WTC11 (cell line): Measurements from ENCODE around the gene DNM3. TPM values are rescaled to one million over a fixed set of nuclear protein-coding genes. Genes with fewer than 3 reads are reported as not detected.

Experiments used
- ATAC-seq: fragments of 200-7000 bp; cut with Tn5 transposase; 2 replicates; pipeline ENCODE4 v1.10.0; 2021; ENCODE audit warnings: mild to moderate bottlenecking, moderate library complexity
- CTCF ChIA-PET: fragments of 300-600 bp; sonication (Branson Sonifier 250); formaldehyde crosslinking; loops from one replicate; lab custom pipeline; 2021; ENCODE audit warnings: antibody characterized with exemption; lab: Charles Lee
- POLR2A ChIA-PET: fragments of 350-600 bp; sonication (Branson Sonifier 250); formaldehyde crosslinking; loops from one replicate; lab custom pipeline; 2021; ENCODE audit warnings: antibody characterized with exemption; lab: Charles Lee
- DNase-seq: peaks from one replicate; pipeline ENCODE4 v3.0.0; 2021; ENCODE audit warnings: low spot score
- H3K27ac Mint-ChIP-seq: 2 replicates; pipeline ENCODE4 v1.8.0; 2021; ENCODE audit warnings: mixed read lengths
- H3K27me3 Mint-ChIP-seq: 2 replicates; pipeline ENCODE4 v1.8.0; 2021; ENCODE audit warnings: low read depth, mild to moderate bottlenecking, moderate library complexity, mixed read lengths
- H3K36me3 Mint-ChIP-seq: 2 replicates; pipeline ENCODE4 v1.8.0; 2021; ENCODE audit warnings: mixed read lengths
- H3K4me1 Mint-ChIP-seq: 2 replicates; pipeline ENCODE4 v1.8.0; 2022; ENCODE audit warnings: mixed read lengths
- H3K4me3 Mint-ChIP-seq: 2 replicates; pipeline ENCODE4 v1.8.0; 2021; ENCODE audit warnings: mild to moderate bottlenecking, moderate library complexity, mixed read lengths
- H3K9me3 Mint-ChIP-seq: 2 replicates; pipeline ENCODE4 v1.8.0; 2021; ENCODE audit warnings: mixed read lengths
- ELF4 ChIP-seq: sonication (generic); formaldehyde crosslinking; IDR thresholded peaks from 2 replicates; pipeline ENCODE4 v1.8.1; 2022; ENCODE audit warnings: low read depth, mild to moderate bottlenecking, moderate library complexity, missing genetic modification reagents
- FOXJ3 ChIP-seq: sonication (generic); formaldehyde crosslinking; IDR thresholded peaks from 2 replicates; pipeline ENCODE4 v1.9.0; 2021; ENCODE audit warnings: missing genetic modification reagents, mild to moderate bottlenecking, borderline replicate concordance
- GTF2I ChIP-seq: fragments of 250-450 bp; sonication (Bioruptor Pico); conservative IDR thresholded peaks from 2 replicates; pipeline ENCODE4 v1.4.0; 2021; ENCODE audit warnings: mild to moderate bottlenecking
- HMGA2 ChIP-seq: fragments of 250-450 bp; sonication (Bioruptor Pico); IDR thresholded peaks from 2 replicates; pipeline ENCODE4 v1.4.0; 2021; ENCODE audit warnings: mild to moderate bottlenecking, moderate library complexity
- IRF2 ChIP-seq: sonication (generic); formaldehyde crosslinking; IDR thresholded peaks from 2 replicates; pipeline ENCODE4 v1.8.0; 2022; ENCODE audit warnings: low read depth, missing genetic modification reagents, borderline replicate concordance
- MXD4 ChIP-seq: fragments of 250-450 bp; sonication (Bioruptor Pico); IDR thresholded peaks from 2 replicates; pipeline ENCODE4 v1.8.0; 2021; ENCODE audit warnings: mild to moderate bottlenecking, moderate library complexity, borderline replicate concordance
- NR1H2 ChIP-seq: sonication (generic); formaldehyde crosslinking; IDR thresholded peaks from 2 replicates; pipeline ENCODE4 v1.9.0; 2021; ENCODE audit warnings: mild to moderate bottlenecking, moderate library complexity, missing genetic modification reagents
- OVOL2 ChIP-seq: fragments of 250-450 bp; sonication (Bioruptor Pico); IDR thresholded peaks from 2 replicates; pipeline ENCODE4 v1.9.0; 2021; ENCODE audit warnings: mild to moderate bottlenecking, borderline replicate concordance
- RELA ChIP-seq: sonication (generic); formaldehyde crosslinking; IDR thresholded peaks from 2 replicates; pipeline ENCODE4 v1.8.1; 2022; ENCODE audit warnings: missing genetic modification reagents, mild to moderate bottlenecking, borderline replicate concordance
- SMAD4 ChIP-seq: sonication (generic); formaldehyde crosslinking; IDR thresholded peaks from 2 replicates; pipeline ENCODE4 v1.8.0; 2022; ENCODE audit warnings: mild to moderate bottlenecking, missing genetic modification reagents
- TCF7 ChIP-seq: sonication (generic); formaldehyde crosslinking; IDR thresholded peaks from 2 replicates; pipeline ENCODE4 v1.8.0; 2022; ENCODE audit warnings: mild to moderate bottlenecking, low read depth, missing genetic modification reagents, moderate library complexity
- ZNF263 ChIP-seq: sonication (generic); formaldehyde crosslinking; IDR thresholded peaks from 2 replicates; pipeline ENCODE4 v1.8.1; 2022; ENCODE audit warnings: low read depth, mild to moderate bottlenecking, moderate library complexity, missing genetic modification reagents
- total RNA-seq: library from RNA; stranded (reverse); gene quantifications from 3 replicates; pipeline ENCODE4 v1.2.3, GENCODE V29; 2021
- TF ChIP-seq, protein P1 (sequence below): sonication (generic); formaldehyde crosslinking; IDR thresholded peaks from 2 replicates; pipeline ENCODE4 v1.8.1; 2023; ENCODE audit warnings: mild to moderate bottlenecking, missing genetic modification reagents
- TF ChIP-seq, protein P2 (sequence below): sonication (generic); formaldehyde crosslinking; IDR thresholded peaks from 2 replicates; pipeline ENCODE4 v1.8.1; 2023; ENCODE audit warnings: mild to moderate bottlenecking, missing genetic modification reagents
- TF ChIP-seq, protein P3 (sequence below): sonication (generic); formaldehyde crosslinking; IDR thresholded peaks from 2 replicates; pipeline ENCODE4 v1.8.1; 2022; ENCODE audit warnings: mild to moderate bottlenecking, missing genetic modification reagents, moderate library complexity, borderline replicate concordance
- TF ChIP-seq, protein P4 (sequence below): sonication (generic); formaldehyde crosslinking; IDR thresholded peaks from 2 replicates; pipeline ENCODE4 v1.8.0; 2023; ENCODE audit warnings: missing genetic modification reagents
- TF ChIP-seq, protein P5 (sequence below): sonication (generic); formaldehyde crosslinking; IDR thresholded peaks from 2 replicates; pipeline ENCODE4 v1.8.1; 2022; ENCODE audit warnings: low read depth, missing genetic modification reagents, borderline replicate concordance
- TF ChIP-seq, protein P6 (sequence below): sonication (generic); formaldehyde crosslinking; IDR thresholded peaks from 2 replicates; pipeline ENCODE4 v1.8.1; 2023; ENCODE audit warnings: mild to moderate bottlenecking, missing genetic modification reagents, moderate library complexity
- TF ChIP-seq, protein P7 (sequence below): sonication (generic); formaldehyde crosslinking; IDR thresholded peaks from 2 replicates; pipeline ENCODE4 v1.8.1; 2023; ENCODE audit warnings: mild to moderate bottlenecking, moderate library complexity, missing genetic modification reagents
- TF ChIP-seq, protein P8 (sequence below): fragments of 250-450 bp; sonication (Bioruptor Pico); conservative IDR thresholded peaks from 2 replicates; pipeline ENCODE4 v1.9.0; 2021; ENCODE audit warnings: mild to moderate bottlenecking

Gene DNM3
- total RNA-seq, 1 experiment from 2014 or later: 1.9 TPM

DNA sequence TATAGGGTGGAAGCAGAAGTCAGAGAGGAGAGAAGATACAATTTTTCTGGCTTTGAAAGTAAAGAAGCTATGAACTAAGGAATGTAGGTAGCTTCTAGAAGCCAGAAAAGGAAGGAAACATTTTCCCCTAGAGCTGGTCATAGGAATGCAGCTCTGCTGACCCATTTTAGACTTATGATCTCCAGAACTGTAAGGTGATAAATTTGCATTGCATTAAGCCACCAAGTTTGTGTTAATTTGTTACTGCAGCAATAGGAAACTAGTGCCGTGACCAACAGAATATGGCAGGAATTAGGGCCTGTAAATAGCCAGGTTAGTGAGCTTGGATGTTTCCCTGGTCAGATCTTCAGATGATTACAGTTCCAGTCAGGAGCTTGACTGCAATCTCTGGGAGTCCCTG is 334.9 kb downstream of the DNM3 start (continued):
- TF ChIP-seq, protein P1, sequence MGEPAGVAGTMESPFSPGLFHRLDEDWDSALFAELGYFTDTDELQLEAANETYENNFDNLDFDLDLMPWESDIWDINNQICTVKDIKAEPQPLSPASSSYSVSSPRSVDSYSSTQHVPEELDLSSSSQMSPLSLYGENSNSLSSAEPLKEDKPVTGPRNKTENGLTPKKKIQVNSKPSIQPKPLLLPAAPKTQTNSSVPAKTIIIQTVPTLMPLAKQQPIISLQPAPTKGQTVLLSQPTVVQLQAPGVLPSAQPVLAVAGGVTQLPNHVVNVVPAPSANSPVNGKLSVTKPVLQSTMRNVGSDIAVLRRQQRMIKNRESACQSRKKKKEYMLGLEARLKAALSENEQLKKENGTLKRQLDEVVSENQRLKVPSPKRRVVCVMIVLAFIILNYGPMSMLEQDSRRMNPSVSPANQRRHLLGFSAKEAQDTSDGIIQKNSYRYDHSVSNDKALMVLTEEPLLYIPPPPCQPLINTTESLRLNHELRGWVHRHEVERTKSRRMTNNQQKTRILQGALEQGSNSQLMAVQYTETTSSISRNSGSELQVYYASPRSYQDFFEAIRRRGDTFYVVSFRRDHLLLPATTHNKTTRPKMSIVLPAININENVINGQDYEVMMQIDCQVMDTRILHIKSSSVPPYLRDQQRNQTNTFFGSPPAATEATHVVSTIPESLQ (CRISPR knock-in tag): no peak
- TF ChIP-seq HMGA2 (CRISPR knock-in tag): no peak
- TF ChIP-seq, protein P2, sequence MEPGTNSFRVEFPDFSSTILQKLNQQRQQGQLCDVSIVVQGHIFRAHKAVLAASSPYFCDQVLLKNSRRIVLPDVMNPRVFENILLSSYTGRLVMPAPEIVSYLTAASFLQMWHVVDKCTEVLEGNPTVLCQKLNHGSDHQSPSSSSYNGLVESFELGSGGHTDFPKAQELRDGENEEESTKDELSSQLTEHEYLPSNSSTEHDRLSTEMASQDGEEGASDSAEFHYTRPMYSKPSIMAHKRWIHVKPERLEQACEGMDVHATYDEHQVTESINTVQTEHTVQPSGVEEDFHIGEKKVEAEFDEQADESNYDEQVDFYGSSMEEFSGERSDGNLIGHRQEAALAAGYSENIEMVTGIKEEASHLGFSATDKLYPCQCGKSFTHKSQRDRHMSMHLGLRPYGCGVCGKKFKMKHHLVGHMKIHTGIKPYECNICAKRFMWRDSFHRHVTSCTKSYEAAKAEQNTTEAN (CRISPR knock-in tag): no peak

DNA sequence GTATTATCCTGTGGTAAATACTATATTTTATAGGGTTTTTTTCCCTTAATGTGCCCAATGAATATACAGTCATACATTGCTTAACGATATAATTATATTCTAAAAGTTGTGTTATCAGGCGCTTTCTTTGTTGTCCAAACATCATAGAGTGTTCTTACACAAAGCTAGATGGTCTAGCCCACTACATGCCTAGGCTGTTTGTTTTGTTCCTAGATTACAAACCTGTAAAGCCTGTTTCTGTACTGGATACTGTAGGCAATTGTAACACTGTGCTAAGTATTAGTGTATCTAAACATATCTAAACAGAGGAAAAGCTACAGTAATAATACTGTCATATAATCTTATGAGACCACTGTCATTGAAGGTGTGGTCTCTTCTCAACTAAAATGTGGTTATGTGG is 336.6 kb downstream of the DNM3 start:
- TF ChIP-seq ELF4 (CRISPR knock-in tag): no peak
- TF ChIP-seq NR1H2 (CRISPR knock-in tag): no peak
- TF ChIP-seq, protein P3, sequence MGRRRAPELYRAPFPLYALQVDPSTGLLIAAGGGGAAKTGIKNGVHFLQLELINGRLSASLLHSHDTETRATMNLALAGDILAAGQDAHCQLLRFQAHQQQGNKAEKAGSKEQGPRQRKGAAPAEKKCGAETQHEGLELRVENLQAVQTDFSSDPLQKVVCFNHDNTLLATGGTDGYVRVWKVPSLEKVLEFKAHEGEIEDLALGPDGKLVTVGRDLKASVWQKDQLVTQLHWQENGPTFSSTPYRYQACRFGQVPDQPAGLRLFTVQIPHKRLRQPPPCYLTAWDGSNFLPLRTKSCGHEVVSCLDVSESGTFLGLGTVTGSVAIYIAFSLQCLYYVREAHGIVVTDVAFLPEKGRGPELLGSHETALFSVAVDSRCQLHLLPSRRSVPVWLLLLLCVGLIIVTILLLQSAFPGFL (CRISPR knock-in tag): no peak
- TF ChIP-seq FOXJ3 (CRISPR knock-in tag): no peak
- no peak for TF ChIP-seq TCF7 (CRISPR knock-in tag)
- TF ChIP-seq SMAD4 (CRISPR knock-in tag): no peak
- TF ChIP-seq GTF2I (CRISPR knock-in tag): no peak
- no peak for TF ChIP-seq ZNF263 (CRISPR knock-in tag)
- TF ChIP-seq, protein P4, sequence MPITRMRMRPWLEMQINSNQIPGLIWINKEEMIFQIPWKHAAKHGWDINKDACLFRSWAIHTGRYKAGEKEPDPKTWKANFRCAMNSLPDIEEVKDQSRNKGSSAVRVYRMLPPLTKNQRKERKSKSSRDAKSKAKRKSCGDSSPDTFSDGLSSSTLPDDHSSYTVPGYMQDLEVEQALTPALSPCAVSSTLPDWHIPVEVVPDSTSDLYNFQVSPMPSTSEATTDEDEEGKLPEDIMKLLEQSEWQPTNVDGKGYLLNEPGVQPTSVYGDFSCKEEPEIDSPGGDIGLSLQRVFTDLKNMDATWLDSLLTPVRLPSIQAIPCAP (CRISPR knock-in tag): no peak
- TF ChIP-seq, protein P5, sequence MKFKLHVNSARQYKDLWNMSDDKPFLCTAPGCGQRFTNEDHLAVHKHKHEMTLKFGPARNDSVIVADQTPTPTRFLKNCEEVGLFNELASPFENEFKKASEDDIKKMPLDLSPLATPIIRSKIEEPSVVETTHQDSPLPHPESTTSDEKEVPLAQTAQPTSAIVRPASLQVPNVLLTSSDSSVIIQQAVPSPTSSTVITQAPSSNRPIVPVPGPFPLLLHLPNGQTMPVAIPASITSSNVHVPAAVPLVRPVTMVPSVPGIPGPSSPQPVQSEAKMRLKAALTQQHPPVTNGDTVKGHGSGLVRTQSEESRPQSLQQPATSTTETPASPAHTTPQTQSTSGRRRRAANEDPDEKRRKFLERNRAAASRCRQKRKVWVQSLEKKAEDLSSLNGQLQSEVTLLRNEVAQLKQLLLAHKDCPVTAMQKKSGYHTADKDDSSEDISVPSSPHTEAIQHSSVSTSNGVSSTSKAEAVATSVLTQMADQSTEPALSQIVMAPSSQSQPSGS (CRISPR knock-in tag): no peak
- TF ChIP-seq IRF2: no peak
- TF ChIP-seq, protein P6, sequence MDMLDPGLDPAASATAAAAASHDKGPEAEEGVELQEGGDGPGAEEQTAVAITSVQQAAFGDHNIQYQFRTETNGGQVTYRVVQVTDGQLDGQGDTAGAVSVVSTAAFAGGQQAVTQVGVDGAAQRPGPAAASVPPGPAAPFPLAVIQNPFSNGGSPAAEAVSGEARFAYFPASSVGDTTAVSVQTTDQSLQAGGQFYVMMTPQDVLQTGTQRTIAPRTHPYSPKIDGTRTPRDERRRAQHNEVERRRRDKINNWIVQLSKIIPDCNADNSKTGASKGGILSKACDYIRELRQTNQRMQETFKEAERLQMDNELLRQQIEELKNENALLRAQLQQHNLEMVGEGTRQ (CRISPR knock-in tag): no peak
- DNase-seq (no peak), ATAC-seq (no peak)
- H3K27me3 Mint-ChIP-seq: no peaks in the 10 kb centered on the region; the same call in 1 of the 2 replicates
- H3K27ac Mint-ChIP-seq: no peak overlapping the region
- H3K4me1 Mint-ChIP-seq: peaks cover 20% of the 10 kb centered on the region
- H3K4me3 Mint-ChIP-seq: no peak overlapping the region
- no peaks in the 10 kb centered on the region for H3K9me3 Mint-ChIP-seq
- CTCF ChIA-PET: no interaction called here
- POLR2A ChIA-PET: no interaction called here
- no peaks in the 10 kb centered on the region for H3K36me3 Mint-ChIP-seq

DNA sequence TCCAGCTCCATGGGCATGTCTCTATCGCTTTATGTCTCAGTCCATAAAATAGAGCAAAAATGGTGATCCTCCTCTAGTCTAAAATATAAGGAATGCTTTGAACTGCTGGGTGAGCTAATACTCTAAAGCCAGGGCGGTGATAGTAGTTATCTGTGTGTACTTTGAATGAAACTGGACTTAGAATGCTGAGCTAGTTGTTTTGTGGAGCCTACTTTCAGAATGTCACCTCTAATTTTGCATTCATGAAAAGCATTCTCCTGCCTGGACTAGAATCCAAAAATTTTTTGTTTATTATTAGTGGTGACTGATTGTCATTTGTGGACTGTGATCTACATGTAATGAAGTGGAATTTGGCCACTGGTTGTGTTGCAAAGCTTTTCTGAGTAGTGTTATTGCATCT is 337.6 kb downstream of the DNM3 start:
- DNase-seq (no peak), ATAC-seq (no peak)
- no peak overlapping the region for H3K4me3 Mint-ChIP-seq
- POLR2A ChIA-PET: no interaction called here
- H3K9me3 Mint-ChIP-seq: no peaks in the 10 kb centered on the region
- TF ChIP-seq MXD4 (CRISPR knock-in tag): no peak
- TF ChIP-seq, protein P7, sequence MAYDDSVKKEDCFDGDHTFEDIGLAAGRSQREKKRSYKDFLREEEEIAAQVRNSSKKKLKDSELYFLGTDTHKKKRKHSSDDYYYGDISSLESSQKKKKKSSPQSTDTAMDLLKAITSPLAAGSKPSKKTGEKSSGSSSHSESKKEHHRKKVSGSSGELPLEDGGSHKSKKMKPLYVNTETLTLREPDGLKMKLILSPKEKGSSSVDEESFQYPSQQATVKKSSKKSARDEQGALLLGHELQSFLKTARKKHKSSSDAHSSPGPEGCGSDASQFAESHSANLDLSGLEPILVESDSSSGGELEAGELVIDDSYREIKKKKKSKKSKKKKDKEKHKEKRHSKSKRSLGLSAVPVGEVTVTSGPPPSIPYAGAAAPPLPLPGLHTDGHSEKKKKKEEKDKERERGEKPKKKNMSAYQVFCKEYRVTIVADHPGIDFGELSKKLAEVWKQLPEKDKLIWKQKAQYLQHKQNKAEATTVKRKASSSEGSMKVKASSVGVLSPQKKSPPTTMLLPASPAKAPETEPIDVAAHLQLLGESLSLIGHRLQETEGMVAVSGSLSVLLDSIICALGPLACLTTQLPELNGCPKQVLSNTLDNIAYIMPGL (CRISPR knock-in tag): no peak
- no peak for TF ChIP-seq OVOL2
- TF ChIP-seq, protein P8, sequence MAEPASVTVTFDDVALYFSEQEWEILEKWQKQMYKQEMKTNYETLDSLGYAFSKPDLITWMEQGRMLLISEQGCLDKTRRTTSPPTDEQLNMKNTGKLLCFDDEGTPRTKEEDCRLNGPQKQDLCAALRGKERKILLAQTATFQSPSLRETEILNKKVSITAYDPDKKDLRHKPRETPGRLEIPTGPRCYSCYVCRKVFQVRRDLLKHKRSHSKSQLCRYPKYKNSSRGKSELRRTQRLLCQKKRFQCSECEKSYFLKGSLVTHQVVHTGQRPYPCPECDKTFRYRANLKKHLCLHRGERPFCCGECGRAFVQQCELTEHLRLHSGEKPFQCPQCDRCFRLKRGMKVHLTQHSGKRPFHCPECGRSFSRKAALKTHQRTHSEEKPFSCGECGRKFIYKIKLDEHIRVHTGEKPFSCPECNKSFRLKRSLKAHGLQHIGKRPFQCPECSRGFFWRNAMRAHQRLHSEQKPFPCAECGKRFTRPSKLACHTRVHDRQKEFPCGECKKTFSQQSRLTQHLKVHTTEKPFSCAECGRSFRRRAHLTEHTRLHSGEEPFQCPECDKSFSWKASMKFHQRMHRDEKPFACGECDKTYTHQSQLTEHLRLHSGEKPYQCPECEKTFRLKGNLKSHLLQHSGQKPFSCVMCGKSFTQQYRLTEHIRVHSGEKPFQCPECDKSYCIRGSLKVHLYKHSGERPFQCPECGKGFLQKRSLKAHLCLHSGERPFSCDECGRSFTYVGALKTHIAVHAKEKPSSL (CRISPR knock-in tag): no peak
- TF ChIP-seq, protein P3 (CRISPR knock-in tag): no peak
- TF ChIP-seq RELA (CRISPR knock-in tag): no peak
- CTCF ChIA-PET: interaction anchor here (1.1 to 1.2 kb wide), 2 partner anchors 220 to 264 kb away, joined by 3 to 8 read pairs; no protein-coding TSS in a partner anchor
- H3K36me3 Mint-ChIP-seq: no peaks in the 10 kb centered on the region
- H3K27ac Mint-ChIP-seq: no peak overlapping the region
- no peaks in the 10 kb centered on the region; the same call in 1 of the 2 replicates for H3K27me3 Mint-ChIP-seq
- H3K4me1 Mint-ChIP-seq: peaks cover 22% of the 10 kb centered on the region
